ENCODE data around the gene OR9A2.

OR9A2 gene

GRCh38 chr7:143038635-143039034 is 11.7 kb upstream of the OR9A2 start:
- in situ Hi-C loops (cut with HindIII; ENCODE audit: low sequenced_read_pairs), result no loop called here
- no peak overlapping the region for H3K4me3 ChIP-seq (ENCODE audit: low read depth, low read length)
- no peak for DNase-seq (ENCODE audit: low read depth)
- TF ChIP-seq CTCF (IDR thresholded peaks at IDR 0.05; ENCODE audit: low read depth, low read length, missing control alignments), result no peak

- TF ChIP-seq CTCF (IDR thresholded peaks at IDR 0.05; ENCODE audit: low read depth, low read length, missing control alignments), result no peak
- H3K4me3 ChIP-seq (ENCODE audit: low read depth, low read length), result no peak overlapping the region
- no peak for DNase-seq (ENCODE audit: low read depth)
- in situ Hi-C loops (cut with HindIII; ENCODE audit: low sequenced_read_pairs), result no loop called here
Measured at GRCh38 chr7:143027683-143028082, 751 bp upstream of the OR9A2 start.

DNA sequence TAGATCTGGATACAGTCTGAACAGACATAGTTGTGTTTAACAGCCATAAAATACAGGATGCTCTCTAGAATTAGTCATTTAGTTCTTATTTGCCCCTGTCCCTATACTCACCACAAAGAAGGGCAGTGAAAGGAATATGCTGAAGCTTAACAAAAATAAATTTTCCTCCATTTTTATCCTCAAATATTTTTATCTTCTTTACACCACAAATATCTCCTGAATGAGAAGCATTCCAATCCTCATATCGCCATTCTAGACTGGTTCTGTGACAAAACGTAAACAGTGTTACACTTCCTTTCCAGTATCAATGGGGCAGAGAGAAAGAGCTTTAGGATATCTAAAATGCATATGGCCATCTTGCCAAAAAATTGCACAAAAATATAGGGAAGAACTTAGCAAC is 1.6 kb downstream of the OR9A2 start:
- no peak for TF ChIP-seq CTCF (IDR thresholded peaks at IDR 0.05; ENCODE audit: low read depth, low read length, missing control alignments)
- no peak for DNase-seq (ENCODE audit: low read depth)
- H3K4me3 ChIP-seq (ENCODE audit: low read depth, low read length), result no peak overlapping the region
- in situ Hi-C loops (cut with HindIII; ENCODE audit: low sequenced_read_pairs), result no loop called here

DNA sequence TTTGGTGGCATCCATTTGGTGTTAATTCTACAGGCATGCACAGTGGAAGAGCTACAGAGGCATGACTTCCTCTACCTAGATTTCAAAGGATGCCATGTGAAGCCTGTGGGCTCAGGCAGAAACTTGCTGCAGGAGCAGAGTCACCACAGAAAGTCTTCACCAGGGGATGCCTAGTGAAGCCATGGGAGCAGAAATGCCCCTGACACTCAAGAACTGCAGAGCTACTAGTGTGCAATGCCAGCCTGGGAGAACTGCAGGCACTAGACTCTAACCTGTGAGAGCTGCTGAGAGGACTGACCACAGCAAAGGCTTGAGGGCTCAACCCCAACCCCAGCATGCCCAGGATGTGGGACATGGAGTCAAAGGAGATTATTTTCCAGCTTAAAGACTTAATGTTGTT is 3.9 kb downstream of the OR9A2 start:
- H3K4me3 ChIP-seq (ENCODE audit: low read depth, low read length), result no peak overlapping the region
- in situ Hi-C loops (cut with HindIII; ENCODE audit: low sequenced_read_pairs), result no loop called here
- TF ChIP-seq CTCF (IDR thresholded peaks at IDR 0.05; ENCODE audit: low read depth, low read length, missing control alignments), result no peak
- no peak for DNase-seq (ENCODE audit: low read depth)

GRCh38 chr7:143018931-143019330 is 8.0 kb downstream of the OR9A2 start:
- TF ChIP-seq CTCF (IDR thresholded peaks at IDR 0.05; ENCODE audit: low read depth, low read length, missing control alignments), result no peak
- no peak overlapping the region for H3K4me3 ChIP-seq (ENCODE audit: low read depth, low read length)
- DNase-seq (ENCODE audit: low read depth), result no peak
- in situ Hi-C loops (cut with HindIII; ENCODE audit: low sequenced_read_pairs), result no loop called here

- no peak for TF ChIP-seq CTCF (IDR thresholded peaks at IDR 0.05; ENCODE audit: low read depth, low read length, missing control alignments)
- DNase-seq (ENCODE audit: low read depth), result no peak
- H3K4me3 ChIP-seq (ENCODE audit: low read depth, low read length), result no peak overlapping the region
- in situ Hi-C loops (cut with HindIII; ENCODE audit: low sequenced_read_pairs), result no loop called here
Measured at GRCh38 chr7:143016996-143017395, 9.9 kb downstream of the OR9A2 start.

DNA sequence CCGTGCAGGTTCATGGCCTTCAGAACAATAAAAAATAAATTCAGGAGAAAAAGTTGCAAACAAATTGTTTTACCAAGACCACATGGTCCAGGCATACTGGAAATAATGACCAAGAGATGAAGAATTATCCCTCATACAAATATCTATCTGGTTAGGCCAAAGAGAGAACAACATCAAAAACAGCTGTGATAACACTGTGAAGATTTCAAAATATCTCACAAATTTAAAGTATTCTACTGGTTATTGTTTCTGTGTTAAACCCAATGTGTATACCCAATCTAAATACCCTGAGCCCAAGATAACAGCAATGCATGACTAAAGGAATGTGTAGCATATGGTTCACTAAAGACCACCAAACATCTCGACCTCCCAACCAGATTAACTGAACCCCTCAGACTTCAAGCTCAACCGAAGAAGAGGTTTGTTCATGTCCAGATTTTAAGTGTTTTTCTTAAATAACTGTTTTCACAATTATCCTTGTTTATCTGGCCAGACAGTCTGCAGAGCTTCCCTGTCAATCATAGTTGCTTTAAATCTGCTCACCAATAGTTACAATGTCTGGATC is 10.9 kb downstream of the OR9A2 start:
- no peak for DNase-seq (ENCODE audit: low read depth)
- H3K4me3 ChIP-seq (ENCODE audit: low read depth, low read length), result no peak overlapping the region
- in situ Hi-C loops (cut with HindIII; ENCODE audit: low sequenced_read_pairs), result no loop called here
- no peak for TF ChIP-seq CTCF (IDR thresholded peaks at IDR 0.05; ENCODE audit: low read depth, low read length, missing control alignments)
